ENCODE data around the gene PRICKLE2. TPM values are rescaled to one million over a fixed set of nuclear protein-coding genes. Genes with fewer than 3 reads are reported as not detected.

PRICKLE2 gene
- total RNA-seq, 1 experiment from 2014 or later: 3.2 TPM

- no peaks in the 10 kb centered on the region for H3K23me2 ChIP-seq (ENCODE audit: insufficient read length, low read depth, low read length, poor library complexity, severe bottlenecking)
- Mint-ChIP-seq H3K27me3 (ENCODE audit: low read depth) (no peaks in the 10 kb centered on the region; the same call in 1 of the 2 replicates), H3K4me3 (no peak overlapping the region), H3K4me1 (peaks cover 37 to 41% of the 10 kb centered on the region in 2 experiments), H3K36me3 (ENCODE audit: insufficient read depth in 1 of 3, low read depth in 3 of 3) (peaks cover under 1 to 7% (median 2%) of the 10 kb centered on the region in 3 experiments; a peak in 4 of 7 replicates), H3K9me3 (no peaks in the 10 kb centered on the region), H3K27ac (no peak overlapping the region)
- H2AK5ac ChIP-seq (ENCODE audit: insufficient read length, low read length): no peak overlapping the region
- no peak overlapping the region for H4K5ac ChIP-seq (ENCODE audit: insufficient read length, low read depth, low read length)
- H2AFZ ChIP-seq (ENCODE audit: low read length): no peak overlapping the region
- no peak overlapping the region for H4K91ac ChIP-seq (ENCODE audit: insufficient read length, low read depth, low read length)
- H2BK120ac ChIP-seq (ENCODE audit: low read depth, low read length, poor library complexity, severe bottlenecking): no peak overlapping the region
- TF ChIP-seq CTCF (conservative IDR thresholded peaks at IDR 0.05): no peak
- H3T11ph ChIP-seq (ENCODE audit: low read length): no peak overlapping the region
- no peak overlapping the region for H3K23ac ChIP-seq (ENCODE audit: insufficient read length, low read depth, low read length)
- no peak overlapping the region for H2BK5ac ChIP-seq (ENCODE audit: insufficient read length, low read length)
- H2BK20ac ChIP-seq (ENCODE audit: low read depth, low read length, poor library complexity, severe bottlenecking): no peak overlapping the region
- no peak overlapping the region for H3K14ac ChIP-seq (ENCODE audit: insufficient read depth, low read length)
- H3K9me3 ChIP-seq (ENCODE audit: control insufficient read depth, low read depth, low read length): no peaks in the 10 kb centered on the region
- H3K27me3 ChIP-seq (ENCODE audit: insufficient read depth, low read length): no peaks in the 10 kb centered on the region
- H3K27ac ChIP-seq (ENCODE audit: insufficient read length, low read depth, low read length): no peak overlapping the region
- no peak overlapping the region for H3K9ac ChIP-seq (ENCODE audit: extremely low read depth, insufficient read length, low read length)
- no peak overlapping the region for H3K56ac ChIP-seq (ENCODE audit: insufficient read length, low read depth, low read length)
- no peaks in the 10 kb centered on the region for H3K79me1 ChIP-seq (ENCODE audit: insufficient read depth, low read depth, low read length, poor library complexity, severe bottlenecking)
- no peaks in the 10 kb centered on the region for H3K79me2 ChIP-seq (ENCODE audit: insufficient read depth, low read length)
- no peaks in the 10 kb centered on the region; the same call in 1 of the 2 replicates for H3K4me1 ChIP-seq (ENCODE audit: insufficient read depth, low read length)
- no peak overlapping the region for H3K18ac ChIP-seq (ENCODE audit: insufficient read length, low read depth, low read length)
- no peak for DNase-seq
- no peak overlapping the region for H4K8ac ChIP-seq (replicated peaks; ENCODE audit: insufficient read length, low read depth, low read length)
- WGBS (ENCODE audit: extremely low coverage, insufficient read length, low lambda C conversion rate): no CpG with 5 or more reads among the region's 3 CpGs
- H2BK15ac ChIP-seq (ENCODE audit: low read depth, low read length): no peak overlapping the region
- no peaks in the 10 kb centered on the region for H4K20me1 ChIP-seq (ENCODE audit: control insufficient read depth, insufficient read depth, insufficient read length)
- H3K4ac ChIP-seq (ENCODE audit: low read depth, low read length): no peak overlapping the region
- no peak overlapping the region for H2BK12ac ChIP-seq (ENCODE audit: insufficient read length, low read depth, low read length)
- no peak overlapping the region for H3K4me2 ChIP-seq (ENCODE audit: insufficient read depth, insufficient read length, low read length)
Observed at GRCh38 chr3:64104006-64104405, 121.3 kb downstream of the PRICKLE2 start.
